Karpas-422 (cell line): Measurements from ENCODE around the gene CORIN. TPM values are rescaled to one million over a fixed set of nuclear protein-coding genes. Genes with fewer than 3 reads are reported as not detected.

Source experiments
- DNase-seq: peaks from one replicate; pipeline ENCODE4 v3.0.0-alpha.2; 2015
- H2AFZ ChIP-seq: fragments of 200-600 bp; sonication (generic); 2 replicates; pipeline ENCODE4 v1.6.1; 2014; ENCODE audit warnings: antibody characterized with exemption, low read length, mixed read lengths
- H3K27ac ChIP-seq: fragments of 200-600 bp; sonication (generic); 2 replicates; pipeline ENCODE4 v1.5.1; 2014; ENCODE audit warnings: mild to moderate bottlenecking, low read length, moderate library complexity
- H3K27me3 ChIP-seq: fragments of 200-600 bp; sonication (generic); 2 replicates; pipeline ENCODE4 v1.6.1; 2014; ENCODE audit warnings: low read length, mixed read lengths
- H3K36me3 ChIP-seq: fragments of 200-600 bp; sonication (generic); 2 replicates; pipeline ENCODE4 v1.6.1; 2014; ENCODE audit warnings: low read length, mixed read lengths; ENCODE audit not compliant: insufficient read depth
- H3K4me1 ChIP-seq: fragments of 200-600 bp; sonication (generic); 2 replicates; pipeline ENCODE4 v1.6.1; 2014; ENCODE audit warnings: mild to moderate bottlenecking, low read length, mixed read lengths
- H3K4me2 ChIP-seq: fragments of 200-600 bp; sonication (generic); 2 replicates; pipeline ENCODE4 v1.6.1; 2014; ENCODE audit warnings: low read length, low read depth, mild to moderate bottlenecking; ENCODE audit not compliant: poor library complexity, severe bottlenecking
- H3K4me3 ChIP-seq: fragments of 200-600 bp; sonication (generic); 2 replicates; pipeline ENCODE4 v1.5.1; 2014; ENCODE audit warnings: mild to moderate bottlenecking, antibody characterized with exemption, low read length, mixed read lengths
- H3K79me2 ChIP-seq: fragments of 200-600 bp; sonication (generic); 2 replicates; pipeline ENCODE4 v1.6.1; 2014; ENCODE audit warnings: mild to moderate bottlenecking, low read length, mixed read lengths
- H3K9ac ChIP-seq: fragments of 200-600 bp; sonication (generic); 2 replicates; pipeline ENCODE4 v1.6.0; 2014; ENCODE audit warnings: low read length
- H3K9me2 ChIP-seq: fragments of 200-600 bp; sonication (generic), shearing (Covaris generic); replicated peaks from 2 replicates; pipeline ENCODE4 v1.6.0; 2014; ENCODE audit warnings: mild to moderate bottlenecking, low read length, moderate library complexity; ENCODE audit not compliant: insufficient read depth
- H3K9me3 ChIP-seq: fragments of 300-700, 200-600 bp; sonication (generic); 2 replicates; pipeline ENCODE4 v1.6.1; 2014; ENCODE audit warnings: low read length, mixed read lengths
- H4K20me1 ChIP-seq: fragments of 200-600 bp; sonication (generic); 2 replicates; pipeline ENCODE4 v1.6.1; 2014; ENCODE audit warnings: mild to moderate bottlenecking, antibody characterized with exemption, low read length, low read depth; ENCODE audit not compliant: insufficient read depth
- total RNA-seq: library from RNA; depleted of rRNA; stranded (reverse); fragments of >200 nt; shearing (Covaris generic); gene quantifications from 2 replicates; pipeline ENCODE4 v1.2.3, GENCODE V29; 2014; ENCODE audit warnings: low replicate concordance; rRNA removed

Gene CORIN
- 1.9 and 2.8 TPM in 2 replicates for total RNA-seq

- peak within 1 kb of the TSS; percentile 91 for H3K4me2 ChIP-seq
- peak within 1 kb of the TSS; percentile 78 for H3K4me3 ChIP-seq
- peak within 1 kb of the TSS; percentile 77 for H3K9ac ChIP-seq
- peak; percentile 60 for DNase-seq
- no peaks in the 10 kb centered on the region for H3K79me2 ChIP-seq
- H3K4me1 ChIP-seq = peaks cover 62% of the 10 kb centered on the region
- no peaks in the 10 kb centered on the region for H3K9me3 ChIP-seq
- H2AFZ ChIP-seq = peak within 1 kb of the TSS; percentile 82; the same call in 1 of the 2 replicates
- no peaks in the 10 kb centered on the region for H3K9me2 ChIP-seq
- H3K27ac ChIP-seq = peak within 1 kb of the TSS; percentile 57
- H4K20me1 ChIP-seq = no peaks in the 10 kb centered on the region
- H3K36me3 ChIP-seq = peaks cover 23% of the 10 kb centered on the region
- H3K27me3 ChIP-seq = no peaks in the 10 kb centered on the region
Measured at GRCh38 chr4:47837908-47838294, at the start of gene CORIN. Gene CORIN, minus strand, starts transcription at chr4:47838067. Its CDS starts 118 bp downstream, at chr4:47837949.

GRCh38 chr4:47882228-47882627, 44.4 kb upstream of the CORIN start:
- H3K9me3 ChIP-seq = no peaks in the 10 kb centered on the region
- no peaks in the 10 kb centered on the region for H3K9me2 ChIP-seq
- H3K27ac ChIP-seq = no peak overlapping the region
- H3K4me3 ChIP-seq = no peak overlapping the region
- H3K36me3 ChIP-seq = peaks cover 80% of the 10 kb centered on the region
- H4K20me1 ChIP-seq = no peaks in the 10 kb centered on the region
- H3K4me2 ChIP-seq = no peak overlapping the region
- H3K79me2 ChIP-seq = peaks cover 38% of the 10 kb centered on the region
- no peaks in the 10 kb centered on the region for H3K27me3 ChIP-seq
- no peak for DNase-seq
- H3K9ac ChIP-seq = no peak overlapping the region
- no peak overlapping the region for H2AFZ ChIP-seq
- H3K4me1 ChIP-seq = no peaks in the 10 kb centered on the region

GRCh38 chr4:47879458-47879857, 41.6 kb upstream of the CORIN start:
- peaks cover 93% of the 10 kb centered on the region for H3K36me3 ChIP-seq
- H3K4me3 ChIP-seq = no peak overlapping the region
- no peak overlapping the region for H2AFZ ChIP-seq
- H3K9me3 ChIP-seq = no peaks in the 10 kb centered on the region
- H3K27ac ChIP-seq = no peak overlapping the region
- no peaks in the 10 kb centered on the region for H3K27me3 ChIP-seq
- H3K9me2 ChIP-seq = no peaks in the 10 kb centered on the region
- H3K9ac ChIP-seq = no peak overlapping the region
- peaks cover 63% of the 10 kb centered on the region for H3K79me2 ChIP-seq
- H4K20me1 ChIP-seq = no peaks in the 10 kb centered on the region
- no peak overlapping the region for H3K4me2 ChIP-seq
- DNase-seq = no peak
- H3K4me1 ChIP-seq = no peaks in the 10 kb centered on the region

GRCh38 chr4:47876784-47877546, 39.1 kb upstream of the CORIN start:
- H3K4me1 ChIP-seq = no peaks in the 10 kb centered on the region
- no peaks in the 10 kb centered on the region for H3K9me2 ChIP-seq
- no peak overlapping the region for H2AFZ ChIP-seq
- no peak overlapping the region for H3K9ac ChIP-seq
- DNase-seq = no peak
- H3K27me3 ChIP-seq = no peaks in the 10 kb centered on the region
- H4K20me1 ChIP-seq = no peaks in the 10 kb centered on the region
- H3K27ac ChIP-seq = no peak overlapping the region
- H3K9me3 ChIP-seq = no peaks in the 10 kb centered on the region; the same call in 1 of the 2 replicates
- H3K4me2 ChIP-seq = no peak overlapping the region
- no peak overlapping the region for H3K4me3 ChIP-seq
- peaks cover 72% of the 10 kb centered on the region for H3K79me2 ChIP-seq
- H3K36me3 ChIP-seq = peaks cover 89% of the 10 kb centered on the region

GRCh38 chr4:47876310-47876709, 38.4 kb upstream of the CORIN start:
- Histone ChIP-seq H4K20me1 (no peaks in the 10 kb centered on the region), H3K9me3 (no peaks in the 10 kb centered on the region; the same call in 1 of the 2 replicates), H3K9me2 (no peaks in the 10 kb centered on the region), H3K27ac (no peak overlapping the region), H3K27me3 (no peaks in the 10 kb centered on the region), H3K79me2 (peaks cover 70% of the 10 kb centered on the region), H3K4me2 (no peak overlapping the region), H3K36me3 (peaks cover 84% of the 10 kb centered on the region), H2AFZ (no peak overlapping the region), H3K9ac (no peak overlapping the region), H3K4me3 (no peak overlapping the region), H3K4me1 (no peaks in the 10 kb centered on the region)
- DNase-seq = no peak

GRCh38 chr4:47873877-47874541, 36.1 kb upstream of the CORIN start:
- no peak overlapping the region for H3K4me2 ChIP-seq

GRCh38 chr4:47863486-47863885, 25.6 kb upstream of the CORIN start:
- H3K4me3 ChIP-seq = no peak overlapping the region
- H3K4me2 ChIP-seq = no peak overlapping the region
- H3K9me3 ChIP-seq = no peaks in the 10 kb centered on the region
- no peaks in the 10 kb centered on the region for H4K20me1 ChIP-seq
- peaks cover 66% of the 10 kb centered on the region for H3K79me2 ChIP-seq
- H3K4me1 ChIP-seq = peaks cover 13% of the 10 kb centered on the region
- H3K27me3 ChIP-seq = no peaks in the 10 kb centered on the region
- DNase-seq = no peak
- no peaks in the 10 kb centered on the region for H3K9me2 ChIP-seq
- H3K27ac ChIP-seq = no peak overlapping the region
- peaks cover 52% of the 10 kb centered on the region for H3K36me3 ChIP-seq
- no peak overlapping the region for H2AFZ ChIP-seq
- no peak overlapping the region for H3K9ac ChIP-seq

More at GRCh38 chr4:47873877-47874541, 36.1 kb upstream of the CORIN start:
- peaks cover 79% of the 10 kb centered on the region for H3K36me3 ChIP-seq
- no peaks in the 10 kb centered on the region for H4K20me1 ChIP-seq
- DNase-seq = no peak
- no peak overlapping the region for H3K9ac ChIP-seq
- no peak overlapping the region for H2AFZ ChIP-seq
- H3K4me3 ChIP-seq = no peak overlapping the region
- no peaks in the 10 kb centered on the region for H3K27me3 ChIP-seq
- H3K9me2 ChIP-seq = no peaks in the 10 kb centered on the region
- no peaks in the 10 kb centered on the region; the same call in 1 of the 2 replicates for H3K9me3 ChIP-seq
- H3K4me1 ChIP-seq = no peaks in the 10 kb centered on the region
- peaks cover 78% of the 10 kb centered on the region for H3K79me2 ChIP-seq
- H3K27ac ChIP-seq = no peak overlapping the region

- H3K9me3 ChIP-seq = no peaks in the 10 kb centered on the region
- peaks cover 69% of the 10 kb centered on the region for H3K79me2 ChIP-seq
- H3K4me1 ChIP-seq = peaks cover 24% of the 10 kb centered on the region
- no peaks in the 10 kb centered on the region for H4K20me1 ChIP-seq
- no peak overlapping the region for H3K27ac ChIP-seq
- H3K4me3 ChIP-seq = no peak overlapping the region
- no peaks in the 10 kb centered on the region for H3K9me2 ChIP-seq
- no peaks in the 10 kb centered on the region for H3K27me3 ChIP-seq
- H3K36me3 ChIP-seq = peaks cover 50% of the 10 kb centered on the region
- H3K9ac ChIP-seq = no peak overlapping the region
- DNase-seq = no peak
- no peak overlapping the region for H3K4me2 ChIP-seq
- H2AFZ ChIP-seq = no peak overlapping the region
Measured at GRCh38 chr4:47862297-47862696, 24.4 kb upstream of the CORIN start.
